ENCODE data around the gene XCR1.
"Not testable (repeated sequence)": the region's sequence is repeated elsewhere in the genome, so short reads cannot be mapped to it uniquely, and the experiment has no call there.

Gene XCR1

DNA sequence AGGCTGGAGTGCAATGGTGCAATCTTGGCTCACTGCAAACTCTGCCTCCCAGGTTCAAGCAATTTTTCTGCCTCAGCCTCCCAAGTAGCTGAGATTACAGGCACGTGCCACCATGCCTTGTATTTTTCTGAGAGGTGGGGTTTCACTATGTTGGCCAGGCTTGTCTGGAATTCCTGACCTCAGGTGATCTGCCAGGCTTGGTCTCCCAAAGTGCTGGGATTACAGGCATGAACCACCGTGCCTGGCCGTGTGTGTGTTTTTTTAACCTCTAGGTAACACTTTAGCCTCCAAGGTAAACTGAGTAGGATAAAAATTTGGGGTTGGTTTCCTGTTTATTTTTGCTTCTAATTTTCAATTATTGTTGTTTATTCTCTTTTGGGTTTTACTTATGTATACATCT is 10.8 kb upstream of the XCR1 start:
- not testable (repeated sequence) for DNase-seq

- DNase-seq, result no peak
Measured at GRCh38 chr3:46036191-46036590, 8.9 kb upstream of the XCR1 start.

DNA sequence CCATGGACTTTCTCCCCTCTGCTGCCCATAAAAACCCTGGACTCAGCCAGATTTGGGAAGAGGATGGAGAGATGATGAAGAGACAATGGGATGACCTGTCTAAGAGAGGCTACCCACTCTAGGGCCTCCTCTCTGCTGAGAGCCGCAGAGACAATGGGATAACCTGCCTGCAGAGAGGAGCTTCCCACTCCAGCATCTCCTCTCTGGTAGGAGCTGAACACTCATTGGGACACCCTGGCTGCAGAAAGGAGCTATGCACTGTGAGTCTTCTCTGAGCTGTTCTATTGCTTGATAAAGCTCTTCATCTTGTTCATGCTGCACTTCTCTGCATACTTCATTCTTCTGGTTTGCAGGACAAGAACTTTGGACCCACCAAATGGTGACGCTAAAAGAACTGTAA is 4.5 kb upstream of the XCR1 start:
- DNase-seq, result no peak

- no peak for DNase-seq
Measured at GRCh38 chr3:46031269-46031668, 4.0 kb upstream of the XCR1 start.

GRCh38 chr3:46030626-46031025 is 3.3 kb upstream of the XCR1 start:
- no peak for DNase-seq

DNA sequence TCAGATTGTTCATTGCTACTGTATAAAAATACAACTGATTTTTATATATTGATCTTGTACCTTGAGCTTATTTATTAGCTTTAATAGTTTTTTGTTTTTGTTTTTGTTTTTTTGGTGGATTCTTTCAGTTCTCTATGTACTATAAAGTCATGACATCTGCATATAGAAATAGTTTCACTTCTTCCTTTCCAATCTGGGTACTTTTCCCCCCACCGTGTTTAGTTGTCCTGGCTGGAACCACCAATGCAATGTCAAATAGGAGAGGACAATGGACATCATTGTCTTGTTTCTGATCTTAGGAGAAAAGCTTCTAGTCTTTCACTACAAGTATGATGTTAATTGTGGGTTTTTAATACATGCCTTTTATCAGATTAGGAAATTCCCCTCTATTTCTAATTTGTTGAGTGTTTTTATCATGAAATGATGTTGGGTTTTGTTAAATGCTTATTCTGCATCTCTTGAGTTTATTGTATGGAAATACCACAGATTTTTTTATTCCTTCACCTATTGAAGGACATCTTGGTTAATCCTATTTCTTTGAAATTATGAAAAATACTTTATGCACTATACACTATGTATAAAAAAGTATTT is 2.8 kb upstream of the XCR1 start:
- peak; percentile 50 to 73 (median 70) for DNase-seq

- DNase-seq, result peak in 1 of 3 donors; percentile 30
Measured at GRCh38 chr3:46027736-46028397, 584 bp upstream of the XCR1 start.

DNA sequence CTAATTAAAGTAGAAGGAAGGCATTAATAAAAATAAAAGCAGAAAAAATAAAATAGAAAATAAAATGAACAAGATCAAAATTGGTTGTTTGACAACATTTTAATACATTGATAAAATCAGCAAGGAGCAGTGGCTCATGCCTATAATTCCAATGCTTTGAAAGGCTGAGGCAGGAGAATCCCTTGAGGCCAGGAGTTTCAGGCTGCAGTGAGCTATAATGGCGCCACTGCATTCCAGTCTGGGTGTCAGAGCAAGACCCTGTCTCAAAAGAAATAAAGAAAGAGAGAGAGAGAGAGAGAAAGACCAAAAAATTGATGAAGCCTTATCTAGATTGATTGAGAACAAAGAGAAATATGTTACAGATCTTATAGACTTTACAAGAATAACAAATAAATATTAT is 2.1 kb downstream of the XCR1 start:
- no peak for DNase-seq

DNA sequence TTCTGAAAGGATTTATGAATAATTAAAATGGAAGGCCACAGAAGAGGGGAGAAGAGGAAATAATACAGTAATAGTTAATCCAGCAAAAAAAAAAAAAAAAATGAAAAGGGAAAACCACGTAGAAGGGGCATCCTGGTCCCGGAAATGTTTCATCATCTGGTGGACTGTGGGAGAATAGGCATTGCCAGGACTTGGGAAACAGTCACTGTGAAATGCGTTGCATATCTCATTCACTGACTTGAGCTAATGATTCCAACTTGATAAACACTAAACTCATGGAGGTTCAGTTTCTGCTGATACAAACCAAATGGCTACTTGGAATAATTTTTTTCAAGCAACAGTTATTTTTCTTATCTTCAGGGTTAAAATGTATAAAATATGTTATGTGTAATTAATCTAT is 3.2 kb downstream of the XCR1 start:
- DNase-seq, result peak; percentile 25 to 35 (median 27)

DNA sequence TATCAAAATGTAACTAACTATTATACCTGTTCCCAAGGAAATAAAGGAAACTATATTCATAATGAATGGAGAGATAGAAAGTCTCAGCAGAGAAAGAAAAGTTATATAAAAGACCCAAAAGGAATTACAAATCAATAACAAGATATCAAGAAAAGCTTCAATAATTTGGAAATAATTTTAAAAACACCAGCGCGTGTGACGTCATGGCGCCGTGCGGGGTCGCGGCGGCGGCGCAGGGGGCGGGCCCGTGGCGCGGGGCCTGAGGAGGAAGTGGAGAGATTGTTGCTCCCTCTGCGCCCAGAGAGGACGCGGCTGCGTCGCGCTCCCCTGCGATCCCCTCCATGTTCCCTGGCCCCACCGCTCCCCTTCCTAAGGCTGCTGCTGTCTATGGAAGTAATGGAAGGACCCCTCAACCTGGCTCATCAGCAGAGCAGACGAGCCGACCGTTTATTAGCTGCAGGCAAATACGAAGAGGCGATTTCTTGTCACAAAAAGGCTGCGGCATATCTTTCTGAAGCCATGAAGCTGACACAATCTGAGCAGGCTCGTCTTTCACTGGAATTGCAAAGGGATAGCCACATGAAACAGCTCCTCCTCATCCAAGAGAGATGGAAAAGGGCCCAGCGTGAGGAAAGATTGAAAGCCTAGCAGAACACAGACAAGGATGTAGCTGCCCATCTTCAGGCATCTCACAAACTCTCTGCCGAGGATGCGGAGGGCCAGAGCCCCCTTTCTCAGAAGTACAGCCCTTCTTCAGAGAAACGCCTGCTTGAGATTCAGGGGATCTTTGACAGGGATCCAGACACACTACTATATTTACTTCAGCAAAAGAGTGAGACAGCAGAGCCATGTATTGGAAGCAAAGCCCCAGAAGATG is 4.1 kb downstream of the XCR1 start:
- no peak for DNase-seq

DNA sequence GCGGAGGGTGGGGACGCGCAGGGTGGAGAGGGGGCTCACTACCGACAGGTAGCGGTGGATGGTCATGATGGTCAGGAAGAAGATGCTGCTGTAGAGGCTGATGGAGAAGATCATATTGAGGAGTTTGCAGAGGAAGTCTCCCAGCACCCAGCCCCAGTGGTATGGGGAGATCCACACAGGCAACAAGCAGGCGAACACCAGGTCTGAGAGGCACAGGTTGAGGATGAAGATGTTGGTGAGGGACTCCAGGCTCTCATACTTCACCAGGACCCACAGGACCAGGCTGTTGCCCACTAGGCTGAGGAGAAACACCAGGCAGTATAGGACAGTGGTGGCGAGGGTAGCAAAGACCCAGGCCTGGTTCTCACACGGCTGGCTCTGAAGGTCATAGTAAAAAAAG is 5.8 kb downstream of the XCR1 start:
- DNase-seq, result no peak

DNA sequence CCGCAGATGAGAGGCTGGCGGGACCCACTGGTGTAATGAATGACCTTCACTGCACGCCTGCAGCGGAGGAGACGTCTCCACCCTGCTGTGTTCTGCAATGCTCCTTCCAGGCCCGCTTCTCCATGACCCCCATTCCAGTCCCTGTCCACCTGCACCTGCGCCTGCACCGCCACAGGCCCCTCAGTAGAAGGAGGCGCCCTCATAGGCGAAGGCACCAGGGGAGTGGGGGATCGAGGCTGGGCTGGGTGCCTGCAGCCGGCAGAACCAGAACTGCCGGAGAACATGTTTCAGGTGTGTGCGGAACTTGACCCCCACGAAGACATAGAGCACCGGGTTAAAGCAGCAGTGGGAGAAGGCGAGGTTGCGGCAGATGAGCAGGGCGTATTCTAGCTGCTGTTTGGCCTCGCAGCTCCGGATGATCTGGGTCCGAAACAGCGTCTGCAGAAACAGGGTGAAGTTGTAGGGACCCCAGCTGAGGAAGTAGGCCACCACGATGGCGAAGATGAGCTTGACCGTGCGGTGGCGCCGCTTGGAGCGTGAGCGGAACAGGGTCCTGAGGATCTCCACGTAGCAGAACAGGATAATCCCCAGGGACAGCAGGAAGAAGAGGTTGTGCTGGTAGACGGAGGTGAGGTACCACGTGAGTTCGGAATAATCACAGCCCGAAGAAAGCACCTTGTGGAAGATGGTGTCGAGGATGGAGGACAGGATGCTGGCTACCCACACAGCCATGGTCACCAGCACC is 6.3 kb downstream of the XCR1 start:
- DNase-seq, result no peak

GRCh38 chr3:46019707-46020106 is 7.6 kb downstream of the XCR1 start:
- peak; percentile 59 to 68 (median 62) for DNase-seq

- peak; percentile 94 to 97 (median 97) for DNase-seq
Measured at GRCh38 chr3:46017720-46018119, 9.6 kb downstream of the XCR1 start.

GRCh38 chr3:46013316-46014094 is 13.8 kb downstream of the XCR1 start:
- DNase-seq, result peak in 1 of 3 donors; percentile 29

- DNase-seq, result no peak
Measured at GRCh38 chr3:46012246-46012645, 15.0 kb downstream of the XCR1 start.

- DNase-seq, result peak in 1 of 3 donors; percentile 53
Measured at GRCh38 chr3:46010519-46011113, 16.7 kb downstream of the XCR1 start.

DNA sequence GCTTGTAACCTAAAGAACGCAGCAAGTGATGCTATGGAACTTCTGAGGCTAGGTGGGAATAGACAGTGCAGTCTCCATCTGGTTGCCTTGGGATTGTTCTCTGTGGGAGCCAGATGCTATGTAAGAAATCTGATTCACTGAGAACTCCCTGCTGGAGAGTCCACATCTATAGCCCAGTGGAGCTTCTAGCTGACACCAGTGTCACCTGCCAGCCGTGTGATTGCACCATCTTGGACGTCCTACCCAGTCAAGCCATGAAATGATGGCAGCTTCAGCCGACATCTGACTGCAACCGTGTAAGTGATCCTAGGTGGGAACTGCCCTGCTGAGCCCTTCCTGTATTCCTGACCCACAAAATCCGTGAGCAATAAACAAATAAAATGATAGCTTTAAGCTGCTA is 19.2 kb downstream of the XCR1 start:
- peak in 1 of 3 donors; percentile 33 for DNase-seq

- no peak for DNase-seq
Measured at GRCh38 chr3:46007280-46007679, 20.0 kb downstream of the XCR1 start.

- DNase-seq, result peak in 2 of 3 donors; percentile 51 to 70
Measured at GRCh38 chr3:46006238-46007032, 20.8 kb downstream of the XCR1 start.

GRCh38 chr3:46003706-46004105 is 23.6 kb downstream of the XCR1 start:
- not testable (repeated sequence) for DNase-seq

Data from suppressor macrophage treated with lipopolysaccharide for 1 hour (primary cell).